NCI-H1417 treated with DMSO at 0.1 percent for 48 hours (cell line): ENCODE measurements around the gene FAP.

Experiments
- DNase-seq: peaks from one replicate; lab custom pipeline; 2025; lab: John Stamatoyannopoulos, UW

FAP gene

DNA sequence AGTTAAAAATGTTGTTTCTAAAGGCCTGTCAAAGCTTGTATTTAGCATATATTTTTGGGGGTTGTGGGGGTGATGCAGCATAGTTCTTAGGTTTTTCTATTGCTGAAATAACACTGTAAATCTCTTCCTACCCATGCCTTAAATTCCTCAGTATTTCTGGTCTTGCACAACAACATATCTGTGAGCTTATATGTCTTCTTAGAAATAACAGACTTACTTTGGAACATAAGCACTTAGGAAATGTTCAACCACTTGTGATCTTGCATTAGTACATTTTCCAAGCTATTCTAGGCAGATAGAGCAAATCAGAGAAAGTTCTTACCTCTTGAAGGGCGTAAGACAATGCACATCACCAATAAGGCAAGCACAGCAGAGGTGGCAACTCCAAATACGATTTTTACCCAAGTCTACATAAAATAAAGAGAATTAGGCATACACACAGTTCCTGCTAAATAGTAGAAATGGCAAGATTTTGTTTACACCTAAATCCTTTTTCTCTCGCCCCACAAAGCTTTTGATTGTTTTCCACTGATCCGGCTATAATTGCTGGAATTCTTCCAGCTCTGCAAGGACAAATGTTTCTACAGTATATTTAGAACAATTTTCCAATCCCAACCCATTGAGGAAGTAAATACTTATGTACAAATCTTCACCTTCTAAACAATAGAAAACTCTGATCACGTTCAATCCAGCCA lies 512 bp downstream of the FAP start:
- DNase-seq = no peak

DNA sequence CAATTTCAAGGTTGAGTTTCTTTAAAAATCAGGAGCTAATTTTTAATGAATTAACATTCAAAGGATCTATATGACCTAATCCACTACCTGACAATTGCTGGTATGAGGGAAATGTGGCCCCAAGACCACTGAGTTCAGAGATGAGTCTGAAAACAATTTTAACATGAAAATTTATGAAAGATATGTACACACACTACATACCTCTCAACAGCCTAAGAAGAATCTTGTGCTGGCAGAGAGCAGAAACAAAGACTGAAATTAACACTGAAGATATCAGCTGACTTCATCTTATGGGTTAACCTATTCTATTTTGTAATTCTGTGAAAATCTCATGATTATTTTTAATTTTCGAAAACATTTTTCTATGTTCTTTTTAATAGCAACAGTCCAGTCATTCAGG lies 1.7 kb downstream of the FAP start:
- no peak for DNase-seq

DNA sequence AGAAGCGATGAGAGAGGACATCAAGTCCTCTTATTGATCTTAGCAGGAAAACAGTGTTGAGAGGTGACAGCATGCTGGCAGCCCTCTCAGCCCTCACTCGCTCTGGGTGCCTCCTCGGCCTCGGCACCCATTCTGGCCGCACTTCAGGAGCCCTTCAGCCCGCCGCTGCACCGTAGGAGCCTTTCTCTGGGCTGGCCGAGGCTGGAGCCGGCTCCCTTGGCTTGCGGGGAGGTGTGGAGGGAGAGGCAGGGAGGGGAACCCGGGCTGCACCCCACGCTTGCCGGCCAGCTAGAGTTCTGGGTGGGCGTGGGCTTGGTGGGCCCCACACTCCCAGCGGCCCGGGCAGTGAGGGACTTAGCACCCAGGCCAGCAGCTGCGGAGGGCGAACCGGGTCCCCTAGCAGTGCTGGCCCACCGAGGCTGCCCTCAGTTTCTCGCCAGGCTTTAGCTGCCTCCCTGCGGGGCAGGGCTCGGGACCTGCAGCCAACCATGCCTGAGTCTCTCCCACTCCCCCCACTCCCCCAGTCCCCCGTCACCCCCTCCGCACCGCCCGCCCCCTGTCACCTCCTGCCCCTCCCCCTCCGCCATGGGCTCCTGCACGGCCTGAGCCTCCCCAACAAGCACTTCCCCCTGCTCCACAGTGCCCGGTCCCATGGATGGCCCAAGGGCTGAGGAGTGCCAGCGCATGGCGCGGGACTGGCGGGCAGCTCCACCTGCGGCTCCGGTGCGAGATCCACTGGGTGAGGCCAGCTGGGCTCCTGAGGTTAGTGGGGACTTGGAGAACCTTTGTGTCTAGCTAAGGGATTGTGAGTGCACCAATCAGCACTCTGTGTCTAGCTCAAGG lies 8.4 kb downstream of the FAP start:
- DNase-seq = no peak

DNA sequence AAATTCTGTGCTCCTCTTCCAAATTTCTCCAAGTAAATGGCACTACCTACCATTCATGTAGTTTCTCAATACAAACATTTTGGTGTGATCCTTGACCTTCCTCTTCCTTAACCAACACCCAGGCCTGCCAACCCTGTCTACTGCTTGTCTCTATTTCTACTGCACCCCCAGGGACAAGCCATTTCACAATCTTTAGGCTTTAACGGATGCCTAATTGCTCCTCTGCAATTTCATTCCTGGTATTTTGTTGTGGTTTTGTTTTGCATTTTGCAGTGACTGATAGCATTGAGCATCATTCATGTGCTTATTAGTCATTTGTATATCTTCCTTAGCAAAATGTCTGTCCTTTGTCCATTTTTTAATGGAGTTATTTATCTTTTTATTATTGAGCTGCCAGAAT lies 10.0 kb downstream of the FAP start:
- DNase-seq = no peak

DNA sequence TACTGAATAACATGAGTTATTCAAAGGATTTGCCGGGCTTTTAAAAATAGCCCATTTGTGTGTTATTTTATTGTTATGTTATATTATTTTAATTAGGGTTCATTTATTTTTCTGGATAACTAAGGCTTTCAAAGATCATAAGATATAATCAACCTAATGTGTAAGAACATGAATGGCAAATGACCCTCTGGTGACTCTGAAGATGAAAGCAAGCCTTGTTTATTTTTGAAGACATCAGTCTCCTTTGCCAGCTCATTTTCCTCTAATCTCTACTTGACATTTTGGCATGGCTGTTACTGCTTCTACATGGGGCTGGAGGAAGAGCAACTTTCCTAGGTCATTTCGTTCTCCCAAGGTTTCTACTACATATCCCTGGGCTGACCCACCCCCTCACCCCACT lies 10.6 kb downstream of the FAP start:
- DNase-seq = no peak

DNA sequence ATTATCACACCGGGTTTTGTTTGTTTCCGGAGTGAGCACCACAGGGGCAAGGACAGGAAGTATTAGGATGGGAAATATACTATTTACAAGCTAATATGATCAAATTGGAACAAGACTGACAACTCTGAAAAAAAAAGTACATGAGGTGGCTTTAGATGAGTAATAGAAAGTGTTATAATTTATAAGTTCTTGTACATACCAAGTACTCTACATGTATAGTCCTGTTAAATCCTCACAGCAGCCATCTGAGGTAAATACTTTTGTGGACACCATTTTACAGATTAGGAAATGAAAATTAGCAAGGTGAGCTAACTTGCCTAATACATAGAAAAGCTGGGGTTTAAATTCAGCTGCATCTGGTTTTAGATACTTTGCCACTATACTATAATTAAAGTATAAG lies 11.2 kb downstream of the FAP start:
- DNase-seq = no peak

DNA sequence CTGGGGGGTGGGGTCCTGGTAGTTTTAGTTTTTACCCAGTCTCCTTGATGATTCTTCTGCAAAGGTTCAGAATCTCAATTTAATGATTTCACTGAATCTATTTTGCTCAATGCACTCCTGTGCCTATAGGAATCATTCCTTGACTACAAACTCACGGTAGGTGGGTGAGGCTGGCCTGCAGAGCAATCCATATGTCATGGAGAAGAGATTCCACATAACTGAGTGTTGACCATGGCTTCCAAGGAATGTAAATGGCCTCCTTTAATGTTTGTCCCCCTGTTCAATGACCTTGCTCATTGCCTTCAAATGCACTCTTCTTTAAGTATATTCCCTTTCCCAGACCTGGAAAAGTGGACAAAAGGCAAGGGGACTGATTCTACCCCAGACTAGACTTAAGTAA lies 12.5 kb downstream of the FAP start:
- DNase-seq = no peak

DNA sequence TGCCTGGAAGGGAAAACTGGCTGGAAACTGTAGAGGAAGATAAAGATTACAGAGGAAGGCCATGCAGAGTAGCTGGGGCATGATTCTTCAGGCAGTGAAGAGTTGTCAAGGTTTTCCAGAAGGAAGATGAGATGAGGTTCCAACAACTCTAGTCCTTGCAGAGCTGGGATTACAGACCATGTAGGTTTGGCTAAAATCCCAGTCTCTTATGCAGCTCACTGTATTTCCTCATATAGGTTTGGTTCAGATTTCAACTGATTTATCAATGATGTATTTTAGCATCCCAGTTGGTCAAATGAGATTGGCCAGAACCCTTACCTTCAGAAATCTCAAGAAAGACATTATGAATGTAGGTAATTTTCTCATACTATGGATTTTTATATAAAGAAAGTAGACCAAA lies 16.4 kb downstream of the FAP start:
- DNase-seq = no peak

DNA sequence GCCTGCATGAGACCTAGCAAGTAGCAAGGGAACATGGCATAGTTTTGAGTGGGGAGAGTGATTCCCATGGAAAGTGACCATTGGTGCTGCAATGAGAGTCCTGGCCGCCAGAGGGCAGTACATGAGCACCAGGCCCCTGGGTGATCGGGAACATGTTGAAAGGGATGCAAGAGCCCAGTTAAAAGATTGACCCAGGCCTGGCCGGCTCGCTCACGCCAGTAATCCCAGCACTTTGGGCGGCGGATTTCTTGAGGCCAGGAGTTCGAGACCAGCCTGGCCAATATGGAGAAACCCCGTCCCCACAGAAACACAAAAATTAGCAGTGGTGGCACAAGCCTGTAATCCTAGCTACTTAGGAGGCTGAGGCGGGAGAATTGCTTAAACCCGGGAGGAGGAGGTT lies 22.2 kb downstream of the FAP start:
- DNase-seq = no peak

DNA sequence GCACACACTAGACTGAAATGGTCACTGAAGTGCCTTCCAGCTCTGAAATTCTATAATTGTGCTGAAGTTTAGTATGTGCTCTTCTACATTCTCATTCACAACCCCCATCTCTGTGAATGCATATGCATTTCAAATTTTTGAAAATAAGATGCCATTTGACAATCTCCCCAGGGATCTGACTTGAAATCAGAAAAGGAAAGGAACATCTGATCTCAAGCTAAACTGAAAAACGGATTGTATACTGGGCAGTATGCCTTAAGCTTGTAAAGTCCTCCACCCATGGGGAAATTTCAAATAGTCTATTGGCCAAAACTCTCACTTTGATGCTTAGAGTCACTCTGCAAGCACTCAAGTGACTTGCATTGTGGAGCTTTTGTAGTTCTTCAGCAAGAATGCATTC lies 22.9 kb downstream of the FAP start:
- DNase-seq = no peak

DNA sequence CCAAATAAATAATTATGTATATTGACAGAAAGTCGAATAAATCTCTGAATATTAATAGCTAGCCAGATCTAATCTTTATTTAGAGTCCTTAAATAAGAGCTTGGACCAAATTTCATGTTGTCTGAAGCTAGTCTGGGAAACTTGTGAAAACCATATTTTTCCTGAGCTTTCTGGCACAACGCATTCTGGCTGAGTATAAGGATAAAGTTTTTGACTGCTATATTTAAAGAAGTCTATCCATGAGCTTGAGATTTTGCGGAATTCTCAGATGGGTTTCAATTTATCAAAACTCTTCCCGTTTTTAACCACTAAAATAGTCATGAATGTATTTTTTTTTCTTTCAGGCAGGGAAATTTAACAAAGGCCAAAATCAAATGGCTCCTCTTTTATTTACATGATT lies 23.8 kb downstream of the FAP start:
- DNase-seq = no peak

DNA sequence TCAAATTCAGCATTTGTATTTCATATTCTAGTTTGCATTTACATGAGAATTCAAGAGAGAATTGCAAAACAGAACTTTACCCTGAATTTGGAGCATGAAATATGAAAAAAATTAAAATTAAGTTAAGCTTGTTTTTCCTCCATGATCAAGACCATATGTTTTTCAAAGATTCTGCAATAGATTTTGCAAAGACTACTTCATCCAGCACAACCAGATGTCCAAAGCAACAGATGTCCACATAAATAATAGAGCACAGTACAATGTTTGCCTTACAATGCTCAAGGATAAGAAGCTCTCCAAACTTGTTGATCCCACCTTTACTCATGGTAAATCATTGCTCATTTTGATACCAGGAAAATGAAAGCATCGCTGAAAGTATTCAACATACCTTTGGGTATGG lies 25.6 kb downstream of the FAP start:
- no peak for DNase-seq

DNA sequence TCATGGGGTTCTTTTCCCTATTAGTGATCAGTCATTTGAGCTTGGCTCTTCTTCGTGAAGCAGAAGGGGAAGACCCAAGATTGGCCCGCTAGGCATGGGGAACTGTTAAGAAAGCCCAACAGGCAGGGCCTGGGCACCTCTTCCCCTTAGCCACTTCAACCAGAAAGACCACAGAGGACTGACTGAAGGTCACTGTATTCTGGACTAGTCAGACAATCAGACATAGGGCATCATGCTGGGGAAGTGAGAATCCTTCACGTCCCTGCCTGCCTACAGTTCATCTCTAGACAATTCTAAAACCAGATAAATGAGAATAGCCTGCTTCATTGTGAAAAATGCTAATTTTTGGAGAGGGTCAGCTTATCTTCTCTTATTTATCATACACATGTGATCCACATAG lies 28.1 kb downstream of the FAP start:
- no peak for DNase-seq

DNA sequence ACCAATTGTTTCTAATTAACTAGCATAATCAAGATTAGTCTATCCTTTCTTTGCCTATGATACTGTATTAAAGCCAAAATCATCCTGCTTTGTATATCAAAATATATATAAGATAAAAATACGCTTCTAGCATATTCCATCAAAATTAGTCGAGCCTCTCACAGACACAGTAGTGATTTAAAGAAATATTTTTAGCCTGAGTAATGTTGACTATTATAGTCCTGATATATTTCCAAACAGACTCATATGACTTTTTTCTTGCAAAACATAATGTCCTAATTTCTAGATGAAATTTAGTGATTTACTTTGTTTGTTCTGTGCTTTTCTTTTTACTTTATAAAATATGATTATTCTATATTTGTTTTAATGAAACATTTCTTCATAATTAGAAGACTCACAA lies 30.9 kb downstream of the FAP start:
- DNase-seq = no peak

DNA sequence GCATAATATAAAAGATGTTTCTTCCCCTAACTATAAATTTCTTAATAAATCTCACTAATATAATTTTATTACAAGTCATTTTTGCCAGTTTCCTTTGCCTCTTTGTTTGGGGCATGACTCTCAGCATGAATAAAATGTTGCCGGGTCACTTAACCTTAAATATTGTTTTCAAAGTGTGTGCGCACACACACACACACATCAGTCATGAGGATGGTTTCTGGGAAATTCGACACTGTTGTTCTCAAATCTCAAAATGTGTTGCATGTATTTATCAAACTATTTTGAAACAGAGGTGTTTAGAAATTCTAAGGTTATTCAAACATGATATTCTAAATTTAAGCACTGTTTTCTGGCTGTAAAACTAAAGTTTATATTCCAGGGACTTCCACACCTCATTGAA lies 31.5 kb downstream of the FAP start:
- no peak for DNase-seq

DNA sequence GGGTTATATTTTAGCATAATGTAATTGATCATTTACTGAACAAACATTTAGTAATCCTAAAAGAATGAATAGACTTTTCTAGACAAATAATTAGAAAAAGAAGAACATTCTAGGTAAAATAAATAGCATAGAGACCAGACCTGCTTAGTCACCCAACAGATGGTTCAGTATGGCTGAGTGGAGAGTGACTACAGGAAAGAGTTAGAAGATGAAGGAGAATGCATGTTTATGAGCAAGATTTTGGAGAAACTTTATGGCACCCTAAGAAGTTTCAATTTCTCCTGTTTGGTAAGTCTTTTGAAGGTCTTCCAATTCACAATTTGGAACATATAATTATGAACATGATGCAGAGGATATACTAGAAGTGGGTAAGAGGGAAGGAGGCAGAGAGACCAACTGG lies 32.9 kb downstream of the FAP start:
- DNase-seq = no peak

DNA sequence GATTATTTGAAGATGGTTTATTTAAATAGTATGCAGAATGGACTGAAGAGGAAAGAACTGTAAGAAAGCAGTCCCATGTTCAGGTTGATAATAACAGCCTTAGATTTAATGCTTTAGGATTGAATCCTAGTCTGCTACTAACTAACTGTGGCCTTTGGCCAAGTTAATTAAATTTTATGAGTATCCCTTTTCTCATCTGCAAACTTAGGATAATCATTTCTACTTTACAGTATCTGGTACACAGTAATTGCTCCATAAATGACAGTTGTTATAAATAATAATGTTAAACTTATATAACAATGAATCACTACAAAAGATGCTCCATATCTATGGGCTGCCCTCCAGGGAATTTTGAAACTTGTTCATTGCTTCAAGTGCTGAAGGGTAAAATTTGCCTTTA lies 41.0 kb downstream of the FAP start:
- DNase-seq = no peak

DNA sequence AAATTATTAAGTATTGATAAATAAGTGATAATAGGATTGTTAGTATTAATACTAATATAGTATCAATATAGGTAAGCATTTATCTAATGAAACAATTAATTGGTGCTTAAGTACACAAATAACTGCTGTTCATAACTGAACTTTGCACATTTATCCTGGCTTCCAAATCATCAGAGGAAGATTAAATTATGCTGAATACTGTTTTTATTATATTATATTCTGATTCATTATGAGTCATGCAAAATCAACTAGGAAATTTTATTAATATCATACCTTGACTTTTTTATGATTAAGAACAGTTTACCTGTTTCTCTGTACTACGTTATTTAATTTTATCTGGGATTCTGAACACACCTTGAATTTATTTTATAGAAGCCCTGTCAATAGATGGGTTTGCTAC lies 42.6 kb downstream of the FAP start:
- no peak for DNase-seq

DNA sequence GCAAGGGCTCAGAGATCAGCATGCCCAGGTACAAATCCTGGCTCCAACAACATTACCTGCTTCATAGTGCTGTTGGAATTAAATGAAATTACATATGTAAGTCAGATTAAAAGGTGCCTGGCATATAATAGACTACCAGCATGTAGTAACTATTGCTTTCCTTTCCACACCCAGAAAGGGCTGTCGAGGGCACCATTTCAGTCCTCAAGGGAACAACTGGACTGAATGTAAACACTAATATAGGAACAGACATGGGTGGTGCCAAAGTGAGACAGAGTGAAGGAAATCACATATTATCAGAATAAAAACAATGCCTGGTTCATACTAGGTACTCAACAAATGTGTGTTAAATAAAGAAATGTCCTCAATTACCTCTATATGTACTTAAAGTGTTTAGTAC lies 43.3 kb downstream of the FAP start:
- no peak for DNase-seq

DNA sequence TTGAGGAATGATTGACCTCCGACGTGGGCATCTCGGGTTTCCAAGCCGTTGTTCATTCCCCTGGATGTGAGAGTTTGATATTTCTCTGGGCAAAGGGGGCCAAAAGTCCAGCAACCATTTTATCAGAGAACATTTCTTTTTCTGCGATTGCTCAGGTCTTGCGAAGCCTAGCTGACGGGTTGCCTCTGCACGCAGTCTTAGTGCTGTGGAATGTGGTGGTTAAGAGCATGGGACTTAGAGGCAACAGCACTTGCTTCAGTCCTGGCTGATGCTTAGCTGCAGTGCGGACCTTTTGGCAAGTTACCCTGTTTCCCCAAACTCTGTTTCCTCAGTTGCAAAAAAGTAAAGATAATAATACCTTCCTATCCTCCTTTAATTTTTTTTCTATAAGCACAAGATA lies 45.0 kb downstream of the FAP start:
- DNase-seq = no peak

DNA sequence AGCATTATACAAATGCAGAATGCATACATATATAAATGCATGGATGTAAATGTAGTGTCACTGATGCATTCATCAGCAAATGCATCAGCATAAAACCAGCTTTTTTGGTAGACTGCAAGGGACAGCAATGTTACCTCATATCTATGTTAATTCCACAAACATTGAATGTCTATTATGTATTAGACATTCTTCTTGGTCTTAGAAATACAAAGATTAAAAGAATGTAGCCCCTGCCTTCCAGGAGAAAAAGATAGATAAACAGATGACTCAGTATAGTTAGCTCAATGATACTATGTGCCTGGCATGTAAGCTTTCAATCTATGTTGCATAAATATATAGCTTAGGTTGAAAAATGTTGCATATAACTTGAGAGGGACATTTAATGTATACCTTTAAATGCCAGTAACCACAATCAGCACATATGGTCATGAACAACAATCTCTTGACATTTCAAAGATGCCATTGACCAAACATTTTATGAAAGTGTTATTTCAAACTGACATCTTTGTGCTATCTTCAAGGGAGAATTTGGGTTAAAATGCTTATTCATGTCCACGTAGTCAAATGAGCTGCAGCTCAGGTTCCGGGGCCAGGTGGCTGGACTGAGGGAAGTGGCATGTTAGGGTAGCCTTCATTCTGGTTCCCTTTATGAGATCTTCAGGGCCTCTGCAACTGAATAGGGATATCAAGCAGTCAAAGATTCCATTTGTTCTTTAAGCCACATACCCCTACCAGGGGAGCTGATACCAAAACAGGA lies 46.0 kb downstream of the FAP start:
- no peak for DNase-seq

DNA sequence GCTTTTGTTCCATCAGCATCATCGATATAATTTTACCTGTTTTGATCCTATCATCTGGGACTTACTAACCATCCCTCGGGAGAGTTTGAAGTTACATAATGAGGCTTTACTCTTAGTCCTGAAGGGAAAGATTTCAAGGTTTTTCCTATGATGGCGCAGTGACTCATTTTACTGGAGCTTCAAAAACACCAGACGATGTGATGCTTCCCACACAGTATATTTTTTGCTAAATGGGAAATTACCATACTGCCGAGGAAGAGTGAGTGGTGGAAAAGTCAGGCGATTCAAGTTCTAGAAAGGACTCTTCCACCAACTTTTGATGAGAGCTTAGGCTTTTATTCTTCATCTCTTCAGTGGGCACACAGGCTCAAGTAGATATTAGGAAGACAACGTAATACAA lies 46.6 kb downstream of the FAP start:
- no peak for DNase-seq

DNA sequence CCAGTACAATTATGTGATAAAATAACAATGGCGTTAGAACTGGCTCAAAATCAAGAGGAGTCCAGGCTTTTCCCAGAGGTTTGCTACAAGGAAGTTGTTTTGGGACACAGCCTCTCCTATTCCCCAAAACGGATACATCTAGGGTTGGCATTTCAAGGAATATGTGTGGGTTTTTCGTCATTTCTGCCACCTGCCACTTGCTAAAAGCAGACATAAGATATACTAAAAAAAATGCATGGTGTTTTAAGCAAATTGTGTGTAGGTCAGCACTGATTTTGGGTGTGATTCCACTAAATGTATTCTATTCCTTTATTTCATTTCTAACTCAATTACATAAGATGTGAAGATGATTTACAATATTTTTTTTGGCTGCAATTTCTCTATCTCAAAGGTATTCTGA lies 54.8 kb downstream of the FAP start:
- DNase-seq = no peak
